ENCODE data around the gene VSTM2A.

VSTM2A gene

GRCh38 chr7:54544527-54545240 is 2.5 kb downstream of the VSTM2A start:
- Histone ChIP-seq H4K20me1 (ENCODE audit: insufficient read depth, low read length, poor library complexity, severe bottlenecking) (no peaks in the 10 kb centered on the region), H3K79me2 (ENCODE audit: insufficient read depth, low read length) (no peaks in the 10 kb centered on the region), H3K36me3 (ENCODE audit: insufficient read depth, low read length) (no peaks in the 10 kb centered on the region), H3K9me3 (ENCODE audit: insufficient read depth, low read depth, low read length) (0 out of 2 replicates have a peak, but pooled peaks cover 5% of the 10 kb centered on the region), H3K4me1 (ENCODE audit: insufficient read depth, low read length, poor library complexity, severe bottlenecking) (no peaks in the 10 kb centered on the region), H3K4me3 (ENCODE audit: low read length, poor library complexity, severe bottlenecking) (no peak overlapping the region), H3K4me2 (ENCODE audit: low read depth, low read length, poor library complexity, severe bottlenecking) (no peak overlapping the region), H3K27me3 (ENCODE audit: insufficient read depth, low read length, poor library complexity, severe bottlenecking) (no peaks in the 10 kb centered on the region), H3F3A (ENCODE audit: low read depth) (no peaks in the 10 kb centered on the region), H3K9me2 (replicated peaks; ENCODE audit: low read depth, low read length) (no peaks in the 10 kb centered on the region), H2AFZ (ENCODE audit: low read length) (no peak overlapping the region), H3K9ac (ENCODE audit: low read depth, low read length, poor library complexity, severe bottlenecking) (no peak overlapping the region)
- TF ChIP-seq, protein P1, sequence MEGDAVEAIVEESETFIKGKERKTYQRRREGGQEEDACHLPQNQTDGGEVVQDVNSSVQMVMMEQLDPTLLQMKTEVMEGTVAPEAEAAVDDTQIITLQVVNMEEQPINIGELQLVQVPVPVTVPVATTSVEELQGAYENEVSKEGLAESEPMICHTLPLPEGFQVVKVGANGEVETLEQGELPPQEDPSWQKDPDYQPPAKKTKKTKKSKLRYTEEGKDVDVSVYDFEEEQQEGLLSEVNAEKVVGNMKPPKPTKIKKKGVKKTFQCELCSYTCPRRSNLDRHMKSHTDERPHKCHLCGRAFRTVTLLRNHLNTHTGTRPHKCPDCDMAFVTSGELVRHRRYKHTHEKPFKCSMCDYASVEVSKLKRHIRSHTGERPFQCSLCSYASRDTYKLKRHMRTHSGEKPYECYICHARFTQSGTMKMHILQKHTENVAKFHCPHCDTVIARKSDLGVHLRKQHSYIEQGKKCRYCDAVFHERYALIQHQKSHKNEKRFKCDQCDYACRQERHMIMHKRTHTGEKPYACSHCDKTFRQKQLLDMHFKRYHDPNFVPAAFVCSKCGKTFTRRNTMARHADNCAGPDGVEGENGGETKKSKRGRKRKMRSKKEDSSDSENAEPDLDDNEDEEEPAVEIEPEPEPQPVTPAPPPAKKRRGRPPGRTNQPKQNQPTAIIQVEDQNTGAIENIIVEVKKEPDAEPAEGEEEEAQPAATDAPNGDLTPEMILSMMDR (conservative IDR thresholded peaks at IDR 0.05; ENCODE audit: low read length) = no peak
- no peak for TF ChIP-seq EZH2phosphoT487 (IDR thresholded peaks at IDR 0.05; ENCODE audit: borderline replicate concordance)

- H3K4me2 ChIP-seq (ENCODE audit: low read depth, low read length, poor library complexity, severe bottlenecking) = no peak overlapping the region
- H3K4me3 ChIP-seq (ENCODE audit: low read length, poor library complexity, severe bottlenecking) = no peak overlapping the region
- no peaks in the 10 kb centered on the region for H3F3A ChIP-seq (ENCODE audit: low read depth)
These were observed 3.0 kb downstream of the VSTM2A start for GRCh38 chr7:54545241-54545563.

DNA sequence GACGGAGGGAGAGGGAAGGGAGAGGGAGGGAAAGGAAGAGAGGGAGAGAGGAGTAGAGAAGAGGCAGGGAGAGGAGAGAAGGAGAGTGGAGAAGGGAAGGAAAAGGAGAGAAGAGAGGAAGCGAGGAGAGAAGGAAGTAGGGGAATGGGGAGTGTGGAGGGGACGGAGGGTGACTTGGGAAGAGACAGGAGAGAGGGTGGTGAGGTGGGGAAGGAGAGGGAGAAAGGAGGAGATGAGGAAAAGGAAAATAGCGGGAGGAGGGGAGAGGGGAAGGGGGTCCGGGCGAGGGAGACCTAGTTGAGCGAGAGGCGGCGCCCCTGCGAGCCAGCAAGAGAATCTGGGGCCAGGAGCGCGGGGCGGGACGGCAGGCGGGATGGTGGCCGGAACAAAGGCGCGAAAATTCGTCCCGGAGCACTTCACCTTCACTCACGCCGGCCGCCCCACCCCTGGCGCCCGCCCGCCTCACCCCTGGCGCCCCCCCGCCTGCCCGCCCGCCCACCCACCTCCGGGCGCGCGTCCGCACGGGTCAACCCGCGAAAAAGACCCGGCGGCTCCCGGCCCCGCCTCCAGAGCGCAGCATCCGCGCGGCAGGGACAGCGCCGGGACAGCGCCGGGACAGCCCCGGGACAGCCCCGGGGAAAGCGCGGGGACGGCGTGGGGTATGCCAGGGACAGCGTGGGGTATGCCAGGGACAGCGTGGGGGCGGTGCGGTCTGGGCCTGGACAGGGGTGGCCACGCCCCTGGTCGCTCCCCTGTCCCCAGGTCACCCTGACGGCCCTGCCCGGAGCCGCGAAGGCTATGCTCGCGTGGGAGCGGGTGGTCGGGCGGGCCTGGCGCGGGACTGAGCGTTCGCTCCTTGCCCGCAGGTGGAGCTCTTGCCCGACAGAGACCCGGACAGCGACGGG is 4.2 kb downstream of the VSTM2A start:
- no peak overlapping the region for H3K9ac ChIP-seq (ENCODE audit: low read depth, low read length, poor library complexity, severe bottlenecking)
- H3K9me2 ChIP-seq (replicated peaks; ENCODE audit: low read depth, low read length) = no peaks in the 10 kb centered on the region
- H4K20me1 ChIP-seq (ENCODE audit: insufficient read depth, low read length, poor library complexity, severe bottlenecking) = no peaks in the 10 kb centered on the region
- H3K4me3 ChIP-seq (ENCODE audit: low read length, poor library complexity, severe bottlenecking) = no peak overlapping the region
- no peak overlapping the region for H2AFZ ChIP-seq (ENCODE audit: low read length)
- no peaks in the 10 kb centered on the region for H3K27me3 ChIP-seq (ENCODE audit: insufficient read depth, low read length, poor library complexity, severe bottlenecking)
- 0 out of 2 replicates have a peak, but pooled peaks cover 5% of the 10 kb centered on the region for H3K9me3 ChIP-seq (ENCODE audit: insufficient read depth, low read depth, low read length)
- no peaks in the 10 kb centered on the region for H3K79me2 ChIP-seq (ENCODE audit: insufficient read depth, low read length)
- TF ChIP-seq, protein P1 (conservative IDR thresholded peaks at IDR 0.05; ENCODE audit: low read length) = no peak
- TF ChIP-seq EZH2phosphoT487 (IDR thresholded peaks at IDR 0.05; ENCODE audit: borderline replicate concordance) = no peak
- no peak overlapping the region for H3K4me2 ChIP-seq (ENCODE audit: low read depth, low read length, poor library complexity, severe bottlenecking)
- no peaks in the 10 kb centered on the region for H3K4me1 ChIP-seq (ENCODE audit: insufficient read depth, low read length, poor library complexity, severe bottlenecking)
- H3F3A ChIP-seq (ENCODE audit: low read depth) = no peaks in the 10 kb centered on the region
- H3K36me3 ChIP-seq (ENCODE audit: insufficient read depth, low read length) = no peaks in the 10 kb centered on the region

More at GRCh38 chr7:54545241-54545563, 3.0 kb downstream of the VSTM2A start:
- H3K9me2 ChIP-seq (replicated peaks; ENCODE audit: low read depth, low read length) = no peaks in the 10 kb centered on the region
- H4K20me1 ChIP-seq (ENCODE audit: insufficient read depth, low read length, poor library complexity, severe bottlenecking) = no peaks in the 10 kb centered on the region
- no peak overlapping the region for H3K9ac ChIP-seq (ENCODE audit: low read depth, low read length, poor library complexity, severe bottlenecking)
- TF ChIP-seq, protein P1 (conservative IDR thresholded peaks at IDR 0.05; ENCODE audit: low read length) = no peak
- no peak for TF ChIP-seq EZH2phosphoT487 (IDR thresholded peaks at IDR 0.05; ENCODE audit: borderline replicate concordance)
- H2AFZ ChIP-seq (ENCODE audit: low read length) = no peak overlapping the region
- H3K36me3 ChIP-seq (ENCODE audit: insufficient read depth, low read length) = no peaks in the 10 kb centered on the region
- H3K4me1 ChIP-seq (ENCODE audit: insufficient read depth, low read length, poor library complexity, severe bottlenecking) = no peaks in the 10 kb centered on the region
- no peaks in the 10 kb centered on the region for H3K27me3 ChIP-seq (ENCODE audit: insufficient read depth, low read length, poor library complexity, severe bottlenecking)
- no peaks in the 10 kb centered on the region for H3K79me2 ChIP-seq (ENCODE audit: insufficient read depth, low read length)
- H3K9me3 ChIP-seq (ENCODE audit: insufficient read depth, low read depth, low read length) = 0 out of 2 replicates have a peak, but pooled peaks cover 5% of the 10 kb centered on the region

Data from Loucy (cell line).